T-helper 2 cell treated with Interferon-gamma antibody and Interleukin-4, amounts not matched to agents 5 μg/mL and 100 μg/mL, for 36 hours (primary cell): ENCODE measurements around the gene NOTCH4.
"Not testable (repeated sequence)": the region's sequence is repeated elsewhere in the genome, so short reads cannot be mapped to it uniquely, and the experiment has no call there.

Source experiments
- DNase-seq: peaks from one replicate; pipeline ENCODE4 v3.0.0; 2021; ENCODE audit warnings: low spot score
- H3K27ac Mint-ChIP-seq: one replicate; pipeline ENCODE4 v1.8.0; 2021; ENCODE audit warnings: mild to moderate bottlenecking, mixed read lengths
- H3K27me3 Mint-ChIP-seq: one replicate; pipeline ENCODE4 v1.8.0; 2021; ENCODE audit warnings: low read depth, mixed read lengths
- H3K36me3 Mint-ChIP-seq: one replicate; pipeline ENCODE4 v1.8.0; 2021; ENCODE audit warnings: low read depth, mixed read lengths
- H3K4me1 Mint-ChIP-seq: one replicate; pipeline ENCODE4 v1.8.0; 2021; ENCODE audit warnings: low read depth, mixed read lengths
- H3K4me3 Mint-ChIP-seq: one replicate; pipeline ENCODE4 v1.8.0; 2022; ENCODE audit warnings: mild to moderate bottlenecking, moderate library complexity, mixed read lengths
- H3K9me3 Mint-ChIP-seq: one replicate; pipeline ENCODE4 v1.8.0; 2021; ENCODE audit warnings: mixed read lengths

The NOTCH4 gene

DNA sequence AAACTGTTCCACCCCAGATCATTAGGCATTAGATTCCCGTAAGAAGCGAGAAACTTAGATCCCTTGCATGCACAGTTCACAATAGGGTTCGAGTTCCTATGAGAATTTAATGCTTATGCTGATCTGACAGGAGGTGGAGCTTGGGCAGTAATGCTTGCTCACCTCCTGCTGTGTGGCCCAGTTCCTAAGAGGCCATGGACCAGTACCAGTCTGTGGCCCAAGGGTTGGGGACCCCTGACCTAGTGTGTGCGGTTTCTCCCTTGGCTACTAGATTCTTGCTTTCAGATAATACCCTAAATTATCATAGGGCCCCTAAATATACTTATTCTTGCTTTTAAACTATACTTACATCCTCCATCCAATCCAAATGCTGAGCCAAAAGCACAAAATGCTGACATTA, 29.5 kb downstream of the NOTCH4 start:
- H3K9me3 Mint-ChIP-seq: no peaks in the 10 kb centered on the region
- H3K36me3 Mint-ChIP-seq: peaks cover 26% of the 10 kb centered on the region
- no peak for DNase-seq
- peak overlapping the region; percentile 100 for H3K4me3 Mint-ChIP-seq
- H3K27me3 Mint-ChIP-seq: no peaks in the 10 kb centered on the region
- H3K4me1 Mint-ChIP-seq: peaks cover 27% of the 10 kb centered on the region
- no peak overlapping the region for H3K27ac Mint-ChIP-seq

DNA sequence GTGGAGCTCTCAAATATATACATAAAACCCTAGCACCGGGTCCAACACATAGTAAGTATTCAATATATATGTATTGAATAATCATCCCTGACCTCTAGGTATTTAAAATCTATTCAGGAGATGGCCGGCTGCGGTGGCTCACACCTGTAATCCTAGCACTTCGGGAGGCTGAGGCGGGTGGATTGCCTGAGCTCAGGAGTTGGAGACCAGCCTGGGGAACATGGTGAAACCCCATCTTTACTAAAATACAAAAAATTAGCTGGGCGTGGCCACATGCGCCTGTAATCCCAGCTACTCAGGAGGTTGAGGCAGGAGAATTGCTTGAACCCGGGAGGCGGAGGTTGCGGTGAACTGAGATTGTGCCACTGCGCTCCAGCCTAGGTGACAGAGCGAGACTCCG, 30.8 kb downstream of the NOTCH4 start:
- peak overlapping the region; percentile 97 for H3K27ac Mint-ChIP-seq
- H3K4me1 Mint-ChIP-seq: peaks cover 37% of the 10 kb centered on the region
- not testable (repeated sequence) for H3K9me3 Mint-ChIP-seq

DNA sequence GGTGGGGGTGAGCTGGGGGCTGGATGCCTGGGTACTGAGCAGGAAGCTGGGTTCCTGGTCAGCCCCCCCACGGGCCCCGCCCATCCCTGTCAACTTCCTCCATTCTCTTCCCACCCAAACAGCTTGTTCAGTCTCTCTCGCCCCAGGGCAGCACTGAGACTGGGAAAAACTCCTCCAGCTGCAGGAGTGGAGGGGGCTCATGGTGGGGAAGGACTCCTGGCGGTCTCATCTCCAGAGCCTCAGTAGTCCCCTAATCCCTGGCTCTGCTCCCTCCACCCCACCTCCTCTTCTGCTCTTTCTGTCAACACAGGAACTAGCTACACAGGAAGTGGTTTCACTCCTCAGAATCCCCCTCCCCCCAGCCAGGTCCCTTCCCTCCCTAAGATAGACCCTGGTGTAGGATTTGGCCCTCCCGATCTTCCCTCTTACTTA, 31.2 kb downstream of the NOTCH4 start, which contains the start of gene GPSM3:
GPSM3 (minus strand) TSS at position 36 of the 432 bp plus-strand sequence. CDS start 130 bp downstream, outside the sequence.
- Mint-ChIP-seq H3K36me3 (peaks cover 42% of the 10 kb centered on the region), H3K4me1 (peaks cover 37% of the 10 kb centered on the region), H3K9me3 (no peaks in the 10 kb centered on the region), H3K4me3 (peak within 1 kb of the TSS; percentile 100), H3K27me3 (no peaks in the 10 kb centered on the region), H3K27ac (peak within 1 kb of the TSS; percentile 97)
- peak; percentile 56 for DNase-seq

More for the DNA sequence above, 30.8 kb downstream of the NOTCH4 start:
- not testable (repeated sequence) for H3K27me3 Mint-ChIP-seq, DNase-seq
- Mint-ChIP-seq H3K36me3 (peaks cover 37% of the 10 kb centered on the region), H3K4me3 (peak overlapping the region; percentile 100)

DNA sequence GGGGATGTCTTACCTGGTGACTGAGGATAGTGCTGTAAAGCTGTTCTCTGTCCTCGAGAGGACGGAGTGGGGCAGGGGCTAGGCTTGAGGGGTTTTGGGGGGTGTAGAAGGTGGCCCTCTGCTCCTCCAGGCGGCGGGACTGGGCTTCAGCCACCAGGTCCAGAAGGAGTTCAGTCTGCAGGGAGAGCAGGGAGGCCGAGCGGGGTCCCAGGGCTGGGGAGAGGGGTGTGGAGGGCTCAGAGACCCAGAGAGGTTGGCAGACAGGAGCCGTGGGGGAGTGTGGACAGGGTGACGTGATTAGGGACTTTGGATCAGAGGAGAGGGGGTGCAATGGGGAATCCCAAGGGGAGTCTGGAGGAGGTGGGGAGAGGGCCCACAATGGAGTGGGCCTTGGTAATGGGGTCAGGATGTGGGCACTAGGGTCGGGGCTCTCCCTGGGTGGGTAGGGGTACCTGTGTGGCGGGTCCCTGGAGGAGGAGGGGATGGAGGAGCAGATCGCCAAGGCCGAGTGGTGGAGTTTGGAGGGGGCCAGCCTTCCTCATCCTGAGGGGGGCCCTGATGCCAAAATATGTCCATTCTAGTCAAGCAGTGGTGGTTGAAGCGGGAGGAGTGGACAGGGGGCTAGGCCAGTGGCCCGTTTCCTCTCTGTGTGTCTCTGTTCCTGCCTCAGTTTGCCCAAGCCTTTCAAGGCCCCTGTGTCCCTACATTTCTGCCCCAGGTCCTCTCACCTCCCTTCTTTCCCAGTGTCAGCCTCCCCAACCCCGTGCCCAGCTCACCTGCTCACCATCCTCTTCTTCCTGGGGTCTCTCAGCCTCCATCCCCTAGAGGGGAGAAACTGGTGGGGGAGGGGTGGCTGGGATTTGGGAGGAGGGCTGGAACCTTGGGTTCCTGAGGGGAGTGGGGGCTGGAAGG, 31.9 kb downstream of the NOTCH4 start:
- peak overlapping the region; percentile 100 for H3K4me3 Mint-ChIP-seq
- H3K27me3 Mint-ChIP-seq: no peaks in the 10 kb centered on the region
- no peaks in the 10 kb centered on the region for H3K9me3 Mint-ChIP-seq
- H3K4me1 Mint-ChIP-seq: peaks cover 42% of the 10 kb centered on the region
- H3K36me3 Mint-ChIP-seq: peaks cover 49% of the 10 kb centered on the region
- H3K27ac Mint-ChIP-seq: peak overlapping the region; percentile 97
- DNase-seq: no peak

DNA sequence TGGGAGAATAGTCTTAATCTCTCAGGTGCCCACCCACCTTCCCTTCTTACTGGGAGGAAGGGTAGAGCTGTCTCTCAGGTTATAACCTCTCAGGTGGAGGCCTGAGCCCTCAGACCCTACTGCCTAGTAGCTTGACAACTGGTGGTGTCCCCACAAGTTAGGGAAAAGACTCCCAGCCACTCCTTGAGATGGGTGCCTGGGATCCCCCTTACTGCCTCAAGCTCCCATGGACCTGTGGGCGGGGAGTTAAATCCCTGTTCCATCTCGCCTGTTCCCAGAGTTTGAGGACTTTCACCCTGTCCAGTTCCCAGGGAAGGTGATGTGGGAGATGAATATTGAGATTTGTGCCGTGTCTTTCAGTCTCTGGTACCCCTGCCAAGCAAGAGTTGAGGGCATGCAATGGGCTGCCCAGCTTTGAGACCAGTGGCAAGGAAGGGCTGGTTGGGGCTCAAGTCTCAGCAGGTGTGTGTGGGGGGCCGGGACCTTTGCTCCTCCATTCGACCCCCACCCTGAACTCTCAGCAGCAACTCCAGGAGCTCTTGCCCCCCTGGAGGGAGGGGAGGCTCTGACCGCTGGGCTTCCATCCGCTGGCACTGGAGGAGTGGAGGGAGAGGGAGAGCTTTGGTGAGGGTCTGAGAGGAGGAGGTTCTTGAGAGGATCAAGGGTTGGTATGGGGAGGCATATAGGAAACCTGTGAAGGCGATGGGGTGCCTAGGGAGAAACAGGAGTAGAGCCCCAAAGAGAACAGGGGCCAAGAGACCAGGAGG, 32.8 kb downstream of the NOTCH4 start:
- Mint-ChIP-seq H3K27ac (peak overlapping the region; percentile 97), H3K27me3 (no peaks in the 10 kb centered on the region), H3K4me1 (peaks cover 46% of the 10 kb centered on the region), H3K4me3 (peak overlapping the region; percentile 100), H3K36me3 (peaks cover 57% of the 10 kb centered on the region), H3K9me3 (no peaks in the 10 kb centered on the region)
- no peak for DNase-seq

DNA sequence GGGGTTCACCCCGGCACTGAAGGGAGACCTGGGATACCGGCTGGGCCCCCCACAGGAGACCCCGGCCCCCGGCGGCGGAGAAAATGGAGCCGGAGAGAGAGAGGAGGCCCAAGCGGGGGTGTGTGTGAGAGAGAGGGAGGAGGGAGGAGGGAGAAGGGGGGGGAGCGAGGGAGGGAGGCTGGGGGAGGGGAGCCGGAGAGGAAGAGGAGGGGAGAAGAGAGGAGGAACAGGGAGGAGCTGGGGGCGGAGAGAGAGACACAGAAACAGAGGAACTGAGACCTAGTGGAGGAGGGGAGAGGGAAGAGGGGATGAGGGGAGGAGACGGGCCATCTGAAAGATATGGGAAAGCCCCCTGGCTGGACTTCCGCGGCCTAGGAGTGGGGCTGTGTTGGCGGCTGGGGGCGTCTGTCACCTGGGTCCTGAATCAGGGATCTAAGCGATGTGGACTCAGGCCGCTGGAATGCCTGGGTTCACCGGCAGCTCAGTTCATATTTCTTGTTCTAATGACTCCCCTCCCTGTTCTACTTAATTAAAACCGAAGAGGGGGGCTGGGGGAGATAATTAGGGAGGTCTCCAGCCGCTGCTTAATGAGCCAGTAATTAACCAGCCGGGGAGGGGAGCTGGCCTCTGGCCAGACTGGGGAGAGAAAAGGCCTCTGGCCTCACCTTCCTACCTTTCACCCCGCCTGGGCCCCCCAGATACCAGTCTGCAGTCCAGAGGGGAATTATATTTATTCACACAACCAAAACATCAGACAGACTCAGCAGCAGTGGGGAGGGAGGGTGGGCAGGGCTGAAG, 33.6 kb downstream of the NOTCH4 start, which contains the start of gene PBX2:
PBX2 (minus strand) TSS at position 149 of the 798 bp plus-strand sequence. CDS start 287 bp downstream, outside the sequence.
- Mint-ChIP-seq H3K27me3 (no peaks in the 10 kb centered on the region), H3K4me3 (peak within 1 kb of the TSS; percentile 100), H3K4me1 (peaks cover 46% of the 10 kb centered on the region), H3K36me3 (peaks cover 65% of the 10 kb centered on the region), H3K27ac (peak within 1 kb of the TSS; percentile 97), H3K9me3 (no peaks in the 10 kb centered on the region)
- peak; percentile 75 for DNase-seq

DNA sequence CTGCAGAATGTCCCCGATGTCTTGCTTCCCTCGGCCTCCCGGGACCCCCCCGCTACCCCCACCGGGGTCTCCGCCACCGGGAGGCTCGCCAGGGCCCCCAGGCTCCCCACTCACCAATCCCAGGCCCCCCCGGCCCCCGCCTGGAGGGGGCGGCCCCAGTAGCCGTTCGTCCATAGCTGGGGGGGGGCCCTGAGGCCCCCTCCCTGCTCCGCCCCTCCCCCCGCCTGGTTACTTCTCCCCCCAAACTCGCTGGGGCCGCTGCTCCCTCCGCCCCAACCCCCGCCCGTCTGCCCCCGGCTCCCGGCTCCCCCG, 34.2 kb downstream of the NOTCH4 start:
- Mint-ChIP-seq H3K4me3 (peak overlapping the region; percentile 84), H3K36me3 (peaks cover 65% of the 10 kb centered on the region), H3K27me3 (no peaks in the 10 kb centered on the region), H3K4me1 (peaks cover 42% of the 10 kb centered on the region), H3K27ac (peak overlapping the region; percentile 77), H3K9me3 (no peaks in the 10 kb centered on the region)
- no peak for DNase-seq

DNA sequence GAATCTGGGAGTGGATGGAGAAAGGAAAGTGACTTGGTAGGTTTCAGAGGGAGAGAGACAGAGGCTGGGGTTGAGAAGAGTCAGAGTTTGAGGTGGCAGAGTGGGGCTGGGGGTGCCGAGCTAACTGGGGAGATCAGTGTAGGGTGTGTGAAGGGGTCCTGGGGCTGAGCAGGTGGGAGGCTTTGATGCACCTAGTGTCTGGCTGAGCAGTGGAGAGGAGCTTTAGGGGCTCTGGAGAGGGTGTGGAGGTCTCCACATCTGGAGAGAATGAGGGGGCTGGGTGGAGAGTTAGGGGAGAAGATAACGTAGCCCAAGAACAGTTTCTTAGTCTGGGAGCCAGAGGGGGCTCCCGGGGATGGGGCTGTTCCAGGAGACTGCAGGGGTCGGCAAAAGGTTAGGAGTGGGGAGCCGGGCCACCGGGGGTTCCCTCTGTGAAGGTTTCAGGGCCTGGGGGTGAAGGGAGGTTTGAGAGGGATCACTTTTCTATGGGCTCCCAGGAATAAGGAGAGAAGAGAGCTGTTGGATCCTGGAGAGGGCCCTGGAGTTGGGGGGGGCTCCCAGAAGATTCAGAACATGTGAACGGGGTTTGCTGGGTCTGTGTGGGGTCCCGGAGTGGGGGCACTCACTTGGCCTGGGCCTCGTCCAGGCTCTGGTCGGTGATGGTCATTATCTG, 34.7 kb downstream of the NOTCH4 start:
- Mint-ChIP-seq H3K9me3 (no peaks in the 10 kb centered on the region), H3K36me3 (peaks cover 67% of the 10 kb centered on the region), H3K27ac (peak overlapping the region; percentile 77), H3K4me1 (peaks cover 38% of the 10 kb centered on the region), H3K4me3 (peak overlapping the region; percentile 84), H3K27me3 (no peaks in the 10 kb centered on the region)
- DNase-seq: no peak

DNA sequence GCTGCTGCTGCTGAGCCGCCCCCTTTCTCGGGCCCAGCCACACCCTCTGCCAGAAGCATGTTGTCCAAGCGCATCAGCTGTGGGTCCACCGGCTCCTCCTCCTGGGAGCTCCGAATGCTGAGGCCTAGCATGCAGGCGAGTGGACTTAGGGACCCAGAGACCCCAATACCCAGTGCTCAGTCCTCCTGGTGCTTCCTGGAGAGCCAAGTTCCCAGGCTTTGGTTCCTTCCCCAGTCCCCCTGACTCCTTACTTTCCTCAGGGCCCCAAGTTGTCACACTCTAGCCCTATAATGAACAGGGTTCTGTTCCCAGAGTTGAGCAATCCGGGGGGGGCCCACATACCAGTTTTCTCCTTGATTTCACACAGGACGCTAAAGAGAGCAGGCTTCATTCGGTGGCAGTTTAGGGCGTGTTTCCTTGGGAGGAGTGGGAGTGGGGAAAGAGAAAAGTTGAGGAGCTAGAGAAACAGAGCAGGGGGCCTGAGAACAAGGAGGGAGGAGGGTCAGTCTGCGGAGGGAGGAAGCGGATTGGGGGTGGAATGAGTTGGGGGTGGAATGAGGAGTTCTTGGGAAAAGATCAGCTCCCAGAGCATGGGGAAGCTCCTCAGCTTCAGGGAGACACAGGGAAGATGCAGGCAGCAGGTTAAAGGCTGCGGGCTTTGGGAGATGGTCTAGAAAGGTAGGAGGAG, 35.3 kb downstream of the NOTCH4 start:
- H3K4me1 Mint-ChIP-seq: peaks cover 31% of the 10 kb centered on the region
- peak overlapping the region; percentile 77 for H3K27ac Mint-ChIP-seq
- H3K9me3 Mint-ChIP-seq: no peaks in the 10 kb centered on the region
- H3K27me3 Mint-ChIP-seq: no peaks in the 10 kb centered on the region
- peak overlapping the region; percentile 84 for H3K4me3 Mint-ChIP-seq
- DNase-seq: no peak
- H3K36me3 Mint-ChIP-seq: peaks cover 71% of the 10 kb centered on the region

DNA sequence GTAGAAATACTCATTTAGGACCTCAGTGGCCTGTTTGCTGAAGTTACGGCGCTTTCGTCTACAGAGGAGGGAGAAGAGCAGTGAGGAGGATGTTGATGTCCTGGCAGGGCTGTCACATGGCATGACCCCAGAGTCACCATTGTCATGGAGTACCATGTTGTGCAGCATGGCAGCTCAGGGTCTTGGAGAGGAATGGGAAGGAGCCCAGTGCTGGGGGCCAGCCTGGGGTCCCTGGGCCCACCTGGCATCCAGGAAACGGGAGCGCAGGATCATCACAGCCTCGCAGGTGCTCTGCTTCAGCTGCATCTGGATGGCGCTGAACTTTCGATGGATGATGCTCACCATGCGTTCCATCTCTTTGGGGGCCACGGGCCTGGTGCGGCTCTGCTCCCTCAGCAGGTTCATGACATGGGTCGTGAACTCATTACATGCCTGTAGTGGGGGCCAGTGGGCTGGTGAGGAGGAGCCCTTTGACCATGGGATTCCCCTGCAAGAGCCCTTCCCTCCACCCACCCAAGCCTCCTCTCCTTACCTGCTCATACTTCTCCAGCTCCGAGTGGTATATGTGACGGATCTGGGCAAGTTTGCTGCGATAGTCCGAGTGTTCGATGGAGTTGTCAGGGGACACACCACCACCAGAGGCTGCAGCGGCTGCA, 36.0 kb downstream of the NOTCH4 start:
- peak overlapping the region; percentile 81 for H3K27ac Mint-ChIP-seq
- not testable (repeated sequence) for H3K9me3 Mint-ChIP-seq, H3K27me3 Mint-ChIP-seq, DNase-seq
- peaks cover 28% of the 10 kb centered on the region for H3K4me1 Mint-ChIP-seq
- peak overlapping the region; percentile 52 for H3K4me3 Mint-ChIP-seq
- peaks cover 75% of the 10 kb centered on the region for H3K36me3 Mint-ChIP-seq

DNA sequence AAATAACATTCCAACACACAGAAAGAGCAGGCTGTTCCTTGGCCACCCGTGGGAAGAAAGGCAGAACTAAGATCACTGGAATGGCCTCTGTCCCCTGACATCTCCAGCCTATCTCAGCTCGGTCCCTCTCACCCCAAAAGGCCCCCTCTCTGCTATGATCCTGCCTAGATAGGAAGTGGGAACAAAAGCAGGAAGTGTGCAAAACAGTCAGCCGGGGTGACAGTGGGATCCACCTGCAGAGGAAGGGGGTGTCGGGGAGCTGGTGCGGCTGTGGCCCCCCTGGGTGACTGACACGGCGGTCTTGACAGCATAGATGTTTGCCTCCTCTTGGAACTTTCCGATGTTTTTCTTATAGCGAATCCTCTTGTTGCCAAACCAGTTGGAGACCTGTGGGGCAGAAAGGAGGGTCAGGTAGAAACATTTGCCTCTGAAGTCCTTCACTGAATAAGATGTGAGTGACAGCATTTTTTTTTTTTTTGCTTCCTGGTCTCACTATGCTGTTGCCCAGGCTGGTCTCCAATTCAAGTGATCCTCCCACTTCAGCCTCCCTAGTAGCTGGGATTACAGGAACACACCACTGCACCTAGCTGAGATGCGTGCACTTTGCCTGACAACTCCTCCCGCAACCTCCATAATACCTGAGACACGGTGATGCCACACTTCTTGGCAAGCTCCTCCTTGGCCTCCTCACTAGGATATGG, 36.7 kb downstream of the NOTCH4 start:
- Mint-ChIP-seq H3K27ac (peak overlapping the region; percentile 81), H3K4me1 (peaks cover 27% of the 10 kb centered on the region), H3K36me3 (peaks cover 72% of the 10 kb centered on the region), H3K4me3 (peak overlapping the region; percentile 64), H3K27me3 (no peaks in the 10 kb centered on the region), H3K9me3 (no peaks in the 10 kb centered on the region)
- DNase-seq: no peak
